NCI-H2196 (cell line): ENCODE data around the gene RIN3.

ENCODE experiments used
- DNase-seq: peaks from one replicate; lab custom pipeline; 2025; ENCODE audit not compliant: unreplicated experiment; lab: John Stamatoyannopoulos, UW

RIN3 gene

GRCh38 chr14:92573761-92574498 lies 60.3 kb downstream of the RIN3 start:
- peak; percentile 14 for DNase-seq

- no peak for DNase-seq
Measured at GRCh38 chr14:92575061-92575747, 61.6 kb downstream of the RIN3 start.

GRCh38 chr14:92575748-92576303 lies 62.2 kb downstream of the RIN3 start:
- DNase-seq = no peak

GRCh38 chr14:92577321-92577742 lies 63.8 kb downstream of the RIN3 start:
- no peak for DNase-seq

GRCh38 chr14:92578511-92578910 lies 64.9 kb downstream of the RIN3 start:
- DNase-seq = no peak

- DNase-seq = no peak
Measured at GRCh38 chr14:92579244-92579936, 65.8 kb downstream of the RIN3 start.

- DNase-seq = no peak
Measured at GRCh38 chr14:92581206-92581605, 67.6 kb downstream of the RIN3 start.

- no peak for DNase-seq
Measured at GRCh38 chr14:92581966-92582566, 68.5 kb downstream of the RIN3 start.

- no peak for DNase-seq
Measured at GRCh38 chr14:92582706-92583452, 69.3 kb downstream of the RIN3 start.

GRCh38 chr14:92584220-92584619 lies 70.6 kb downstream of the RIN3 start:
- no peak for DNase-seq

- no peak for DNase-seq
Measured at GRCh38 chr14:92584816-92585215, 71.2 kb downstream of the RIN3 start.

GRCh38 chr14:92585981-92586937 lies 72.7 kb downstream of the RIN3 start:
- no peak for DNase-seq

GRCh38 chr14:92586963-92587699 lies 73.5 kb downstream of the RIN3 start:
- no peak for DNase-seq

- no peak for DNase-seq
Measured at GRCh38 chr14:92587700-92588085, 74.1 kb downstream of the RIN3 start.

GRCh38 chr14:92589213-92589852 lies 75.8 kb downstream of the RIN3 start:
- no peak for DNase-seq

- no peak for DNase-seq
Measured at GRCh38 chr14:92590176-92590575, 76.6 kb downstream of the RIN3 start.

GRCh38 chr14:92590941-92591340 lies 77.4 kb downstream of the RIN3 start:
- DNase-seq = no peak

GRCh38 chr14:92591346-92591745 lies 77.8 kb downstream of the RIN3 start:
- DNase-seq = no peak
